Mesendoderm (in vitro differentiated cells): ENCODE measurements around the gene PRR14.
"Not testable (repeated sequence)": the region's sequence is repeated elsewhere in the genome, so short reads cannot be mapped to it uniquely, and the experiment has no call there.

Source experiments
- DNase-seq: peaks from one replicate; pipeline ENCODE4 v3.0.0; 2013
- H2AK5ac ChIP-seq: 2 replicates; pipeline ENCODE4 v1.6.1; 2013; ENCODE audit warnings: low read length, inconsistent platforms
- H2BK120ac ChIP-seq: 2 replicates; pipeline ENCODE4 v1.6.1; 2013; ENCODE audit warnings: low read depth, mild to moderate bottlenecking, low read length, moderate library complexity, mixed read lengths
- H2BK15ac ChIP-seq: replicated peaks from 2 replicates; pipeline ENCODE4 v1.6.1; 2013; ENCODE audit warnings: low read depth, mild to moderate bottlenecking, moderate library complexity
- H2BK5ac ChIP-seq: 2 replicates; pipeline ENCODE4 v1.6.1; 2013; ENCODE audit warnings: low read length, inconsistent platforms
- H3K18ac ChIP-seq: 2 replicates; pipeline ENCODE4 v1.6.1; 2013; ENCODE audit warnings: mild to moderate bottlenecking, low read length, mixed read lengths
- H3K23ac ChIP-seq: one replicate; pipeline ENCODE4 v1.6.1; 2013; ENCODE audit warnings: low read length
- H3K27ac ChIP-seq: 2 replicates; pipeline ENCODE4 v1.5.1; 2013; ENCODE audit warnings: low read depth, mild to moderate bottlenecking, inconsistent platforms, low read length, moderate library complexity
- H3K27me3 ChIP-seq: 2 replicates; pipeline ENCODE4 v1.6.1; 2013; ENCODE audit warnings: low read length, control low read depth, mild to moderate bottlenecking, inconsistent platforms; ENCODE audit not compliant: insufficient read depth, poor library complexity
- H3K36me3 ChIP-seq: 2 replicates; pipeline ENCODE4 v1.6.1; 2013; ENCODE audit warnings: low read length, inconsistent platforms; ENCODE audit not compliant: control insufficient read depth, insufficient read depth
- H3K4ac ChIP-seq: one replicate; pipeline ENCODE4 v1.6.1; 2013; ENCODE audit warnings: low read depth, mild to moderate bottlenecking, low read length, moderate library complexity
- H3K4me1 ChIP-seq: 2 replicates; pipeline ENCODE4 v1.6.1; 2013; ENCODE audit warnings: low read depth, low read length, inconsistent platforms; ENCODE audit not compliant: control insufficient read depth
- H3K4me2 ChIP-seq: 2 replicates; pipeline ENCODE4 v1.6.1; 2013; ENCODE audit warnings: low read length
- H3K4me3 ChIP-seq: 2 replicates; pipeline ENCODE4 v1.5.1; 2013; ENCODE audit warnings: mild to moderate bottlenecking, low read length
- H3K56ac ChIP-seq: one replicate; pipeline ENCODE4 v1.6.1; 2013; ENCODE audit warnings: low read length
- H3K79me1 ChIP-seq: 2 replicates; pipeline ENCODE4 v1.6.1; 2013; ENCODE audit warnings: low read length, inconsistent platforms
- H3K79me2 ChIP-seq: 2 replicates; pipeline ENCODE4 v1.6.1; 2013; ENCODE audit warnings: mild to moderate bottlenecking, low read length; ENCODE audit not compliant: control insufficient read depth, insufficient read depth
- H3K9ac ChIP-seq: 2 replicates; pipeline ENCODE4 v1.6.1; 2013; ENCODE audit warnings: low read length, inconsistent platforms
- H4K5ac ChIP-seq: one replicate; pipeline ENCODE4 v1.6.1; 2013; ENCODE audit warnings: low read length
- H4K8ac ChIP-seq: one replicate; pipeline ENCODE4 v1.6.1; 2013; ENCODE audit warnings: low read depth, mild to moderate bottlenecking, control low read depth, low read length, moderate library complexity
- WGBS: extraction: QIAGEN DNeasy Blood & Tissue Kit; methylation state at CpG from one replicate; pipeline ENCODE4 v1.1.7; 2013; ENCODE audit warnings: low lambda C conversion rate, missing lambda C conversion rate; ENCODE audit not compliant: insufficient coverage; ENCODE audit errors: extremely low coverage; 5-methylcytosine and 5-hydroxymethylcytosine counted together

PRR14 gene

GRCh38 chr16:30623536-30624283 lies 27.1 kb upstream of the PRR14 start:
- DNase-seq: no peak
- H4K5ac ChIP-seq: no peak overlapping the region
- no peak overlapping the region for H3K4me3 ChIP-seq
- no peak overlapping the region for H3K27ac ChIP-seq
- H3K4ac ChIP-seq: no peak overlapping the region
- H3K4me1 ChIP-seq: no peaks in the 10 kb centered on the region
- no peak overlapping the region for H2BK5ac ChIP-seq
- H2AK5ac ChIP-seq: no peak overlapping the region
- no peaks in the 10 kb centered on the region for H3K79me2 ChIP-seq
- H3K9ac ChIP-seq: no peak overlapping the region
- no peak overlapping the region for H2BK120ac ChIP-seq
- H3K4me2 ChIP-seq: no peak overlapping the region
- H3K79me1 ChIP-seq: no peaks in the 10 kb centered on the region
- H3K18ac ChIP-seq: no peak overlapping the region
- H3K27me3 ChIP-seq: no peaks in the 10 kb centered on the region
- no peaks in the 10 kb centered on the region for H3K36me3 ChIP-seq
- WGBS: no CpG with 5 or more reads among the region's 11 CpGs
- H3K23ac ChIP-seq: no peak overlapping the region
- H3K56ac ChIP-seq: no peak overlapping the region
- H2BK15ac ChIP-seq: no peak overlapping the region
- H4K8ac ChIP-seq: no peak overlapping the region

DNA sequence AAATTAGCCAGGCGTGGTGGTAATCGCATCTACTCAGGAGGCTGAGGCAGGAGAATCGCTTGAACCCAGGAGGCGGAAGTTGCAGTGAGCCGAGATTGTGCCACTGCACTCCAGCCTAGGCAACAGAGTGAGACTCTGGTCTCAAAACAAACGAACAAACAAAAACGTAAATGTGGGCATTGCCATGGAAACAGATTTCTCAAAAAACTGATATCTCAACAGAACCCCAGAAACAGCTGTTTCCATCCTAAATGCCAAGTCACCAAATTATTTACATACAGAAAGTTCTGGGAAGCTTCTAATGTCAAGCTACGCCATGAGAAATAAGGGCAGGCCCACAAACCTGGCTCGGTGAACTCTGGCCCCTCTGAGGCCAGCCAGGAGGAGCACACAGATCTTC lies 24.5 kb upstream of the PRR14 start:
- H3K27me3 ChIP-seq: no peaks in the 10 kb centered on the region
- no peak overlapping the region for H2BK15ac ChIP-seq
- H3K18ac ChIP-seq: no peak overlapping the region
- no peak overlapping the region for H3K9ac ChIP-seq
- DNase-seq: no peak
- H4K8ac ChIP-seq: no peak overlapping the region
- WGBS: no CpG with 5 or more reads among the region's 9 CpGs
- no peaks in the 10 kb centered on the region for H3K79me1 ChIP-seq
- H2BK5ac ChIP-seq: no peak overlapping the region
- no peaks in the 10 kb centered on the region for H3K4me1 ChIP-seq
- no peak overlapping the region for H3K56ac ChIP-seq
- no peak overlapping the region for H3K4me3 ChIP-seq
- no peaks in the 10 kb centered on the region for H3K36me3 ChIP-seq
- no peak overlapping the region for H2BK120ac ChIP-seq
- H3K4me2 ChIP-seq: no peak overlapping the region
- H3K79me2 ChIP-seq: no peaks in the 10 kb centered on the region
- no peak overlapping the region for H3K4ac ChIP-seq
- no peak overlapping the region for H2AK5ac ChIP-seq
- H4K5ac ChIP-seq: no peak overlapping the region
- no peak overlapping the region for H3K23ac ChIP-seq
- no peak overlapping the region for H3K27ac ChIP-seq

- Histone ChIP-seq H2AK5ac (no peak overlapping the region), H4K5ac (no peak overlapping the region), H2BK15ac (no peak overlapping the region), H3K4me3 (no peak overlapping the region), H3K27me3 (no peaks in the 10 kb centered on the region), H3K23ac (no peak overlapping the region), H3K79me2 (no peaks in the 10 kb centered on the region), H3K27ac (no peak overlapping the region), H3K79me1 (no peaks in the 10 kb centered on the region), H4K8ac (no peak overlapping the region), H3K4me1 (no peaks in the 10 kb centered on the region), H2BK120ac (no peak overlapping the region), H2BK5ac (no peak overlapping the region), H3K4ac (no peak overlapping the region), H3K18ac (no peak overlapping the region), H3K9ac (no peak overlapping the region), H3K56ac (peak overlapping the region; percentile 49), H3K36me3 (no peaks in the 10 kb centered on the region), H3K4me2 (no peak overlapping the region)
- peak; percentile 81 for DNase-seq
- no CpG with 5 or more reads among the region's 18 CpGs for WGBS
These were observed 21.9 kb upstream of the PRR14 start for GRCh38 chr16:30628628-30629540.

- H3K4me2 ChIP-seq, H2BK15ac ChIP-seq, H3K36me3 ChIP-seq, H3K4ac ChIP-seq, H3K79me1 ChIP-seq, H3K79me2 ChIP-seq, H3K18ac ChIP-seq, H2BK120ac ChIP-seq, H3K4me1 ChIP-seq, H3K27ac ChIP-seq, H3K4me3 ChIP-seq, H3K56ac ChIP-seq, H3K23ac ChIP-seq, H2AK5ac ChIP-seq, H2BK5ac ChIP-seq, H4K8ac ChIP-seq, H3K27me3 ChIP-seq, DNase-seq, H3K9ac ChIP-seq, H4K5ac ChIP-seq: not testable (repeated sequence)
- WGBS: no CpG with 5 or more reads among the region's 7 CpGs
These were observed 18.3 kb upstream of the PRR14 start for GRCh38 chr16:30632454-30632853.

GRCh38 chr16:30633526-30633925 lies 17.2 kb upstream of the PRR14 start:
- Histone ChIP-seq H3K18ac (no peak overlapping the region), H3K27ac (no peak overlapping the region), H2BK5ac (no peak overlapping the region), H4K8ac (peak overlapping the region; percentile 84), H3K4me2 (no peak overlapping the region), H3K56ac (peak overlapping the region; percentile 73), H3K9ac (peak overlapping the region; percentile 26), H3K4me3 (no peak overlapping the region), H3K4ac (no peak overlapping the region), H3K4me1 (no peaks in the 10 kb centered on the region), H2BK120ac (no peak overlapping the region), H3K79me2 (no peaks in the 10 kb centered on the region), H3K23ac (no peak overlapping the region), H2BK15ac (no peak overlapping the region), H2AK5ac (no peak overlapping the region), H3K36me3 (no peaks in the 10 kb centered on the region), H3K79me1 (no peaks in the 10 kb centered on the region), H4K5ac (no peak overlapping the region), H3K27me3 (no peaks in the 10 kb centered on the region)
- WGBS: no CpG with 5 or more reads among the region's 17 CpGs
- DNase-seq: no peak
